GM12878 (cell line): ENCODE data around the gene DNAJC13. TPM values are rescaled to one million over a fixed set of nuclear protein-coding genes. Genes with fewer than 3 reads are reported as not detected.

ENCODE experiments used
- ATAC-seq: fragments of 200-7000 bp; cut with Tn5 transposase; 3 replicates; pipeline ENCODE4 v1.9.1; 2020; ENCODE audit warnings: mild to moderate bottlenecking, moderate library complexity
- BruUV-seq: library from RNA; stranded (reverse); fragments of 400-500 nt; replicated peaks from 2 replicates; lab custom pipeline; 2021; lab: Mats Ljungman, UMichigan
- CTCF ChIA-PET: fragments of 300-600 bp; sonication (Branson Sonifier 250); formaldehyde crosslinking; extraction: SDS; loops from one replicate; lab custom pipeline; 2021; ENCODE audit warnings: inconsistent platforms; lab: Yijun Ruan, JAX
- POLR2A ChIA-PET: fragments of 350-600 bp; formaldehyde crosslinking; extraction: SDS; loops from one replicate; lab custom pipeline; 2021; ENCODE audit warnings: inconsistent platforms; lab: Charles Lee
- RAD21 ChIA-PET: fragments of 300-600 bp; sonication (Branson Sonifier 250); formaldehyde crosslinking; loops from one replicate; lab custom pipeline; 2023; ENCODE audit warnings: antibody characterized with exemption; ENCODE audit not compliant: unreplicated experiment; lab: Charles Lee
- SMC1A ChIA-PET: fragments of 300-600 bp; sonication (Branson Sonifier 250); formaldehyde crosslinking; loops from one replicate; lab custom pipeline; 2023; ENCODE audit not compliant: unreplicated experiment, uncharacterized antibody; lab: Charles Lee
- DNase-seq: peaks from one replicate; pipeline ENCODE4 v3.0.0-alpha.2; 2011; ENCODE audit warnings: low read depth, low spot score
- FAIRE-seq: peaks from 3 replicates; lab custom pipeline; 2011; peaks lifted over from hg19 to GRCh38; lab: Jason Lieb, UNC
- H2AFZ ChIP-seq: 2 replicates; pipeline ENCODE4 v1.6.0; 2011; ENCODE audit warnings: low read depth, low read length, control low read depth; ENCODE audit not compliant: control insufficient read depth
- H3K27ac ChIP-seq: 2 replicates; pipeline ENCODE4 v1.5.1; 2011; ENCODE audit warnings: control low read depth; ENCODE audit not compliant: control insufficient read depth, insufficient read depth
- H3K27me3 ChIP-seq, 2 experiments: replicated peaks in 1 of 2; 2 replicates each; pipeline versions ENCODE4 v1.6.0 to v1.6.1; 2011; ENCODE audit warnings: low read length in 1 of 2; ENCODE audit not compliant: control insufficient read depth in 2 of 2, insufficient read depth in 2 of 2
- H3K36me3 ChIP-seq, 2 experiments: 2 replicates each; pipeline ENCODE4 v1.5.1; 2011; ENCODE audit warnings: low read length in 1 of 2; ENCODE audit not compliant: control insufficient read depth in 2 of 2, insufficient read depth in 2 of 2
- H3K4me1 ChIP-seq: 2 replicates; pipeline ENCODE4 v1.6.1; 2011; ENCODE audit warnings: mild to moderate bottlenecking, low read length, moderate library complexity, mixed read lengths; ENCODE audit not compliant: control insufficient read depth, insufficient read depth
- H3K4me2 ChIP-seq: 2 replicates; pipeline ENCODE4 v1.6.0; 2011; ENCODE audit warnings: control low read depth; ENCODE audit not compliant: control insufficient read depth, insufficient read depth
- H3K4me3 ChIP-seq: fragments of 200-600 bp; sonication (generic); 2 replicates; pipeline ENCODE4 v1.5.1; 2016
- H3K79me2 ChIP-seq: 2 replicates; pipeline ENCODE4 v1.6.0; 2011; ENCODE audit warnings: low read length; ENCODE audit not compliant: control insufficient read depth, insufficient read depth
- H3K9ac ChIP-seq: 2 replicates; pipeline ENCODE4 v1.8.0; 2011; ENCODE audit warnings: low read length, control low read depth, mixed read lengths; ENCODE audit not compliant: control insufficient read depth, insufficient read depth
- H3K9me3 ChIP-seq: replicated peaks from 3 replicates; pipeline ENCODE4 v1.5.1; 2011; ENCODE audit warnings: mild to moderate bottlenecking, low read length; ENCODE audit not compliant: control insufficient read depth, insufficient read depth
- H4K20me1 ChIP-seq: 2 replicates; pipeline ENCODE4 v1.6.0; 2011; ENCODE audit not compliant: control insufficient read depth, insufficient read depth
- NRF1 ChIP-seq: conservative IDR thresholded peaks from 2 replicates; pipeline ENCODE4 v1.6.1; 2011; ENCODE audit warnings: mild to moderate bottlenecking, low read depth, low read length, improper control_type of control experiment
- PAX5 ChIP-seq: IDR thresholded peaks from 2 replicates; pipeline ENCODE4 v1.6.1; 2011; ENCODE audit warnings: low read depth, low read length, borderline replicate concordance
- RFX5 ChIP-seq: IDR thresholded peaks from 2 replicates; pipeline ENCODE4 v1.6.1; 2011; ENCODE audit warnings: low read depth, low read length, improper control_type of control experiment
- RUNX3 ChIP-seq: IDR thresholded peaks from 2 replicates; pipeline ENCODE4 v1.6.1; 2012; ENCODE audit warnings: low read length, inconsistent platforms
- STAT1 ChIP-seq: fragments of 450-650 bp; conservative IDR thresholded peaks from 2 replicates; pipeline ENCODE4 v1.6.1; 2014; ENCODE audit warnings: antibody characterized with exemption, mild to moderate bottlenecking
- WGBS: methylation state at CpG from one replicate; pipeline ENCODE4 v1.1.6; 2016; ENCODE audit warnings: low lambda C conversion rate; ENCODE audit not compliant: insufficient replicate concordance, insufficient coverage; ENCODE audit errors: missing lambda C conversion rate; 5-methylcytosine and 5-hydroxymethylcytosine counted together
- in situ Hi-C: fragments of 300-500 bp; cut with MboI; formaldehyde crosslinking; loops from 9 replicates; pipeline ENCODE4 v1.14.3; 2018; ENCODE audit warnings: mixed read lengths
- intact Hi-C: fragments of 100-400 bp; cut with micrococcal nuclease; formaldehyde crosslinking; loops from one replicate; pipeline ENCODE4 v1.14.2; 2022; ENCODE audit not compliant: unreplicated experiment
- polyA plus RNA-seq, 11 experiments: library from polyadenylated mRNA; depleted of rRNA in 4 of 11; unstranded in 6 of 11; stranded (reverse) in 5 of 11; fragments of >200 nt; fragmentation: Nextera tagmentation in 4 of 11; fragmentation: Illumina TruSeq in 1 of 11; extraction: Ambion mirVana in 4 of 11; extraction: Trizol in 1 of 11; gene quantifications; 1 replicate in 1 of 11; 2 replicates in 10 of 11; pipeline versions ENCODE4 v1.2.1 to v1.2.3, GENCODE V29; 2011 to 2016; ENCODE audit warnings: inconsistent platforms in 2 of 11, missing spikeins in 2 of 11, low read depth in 1 of 11
- total RNA-seq, 4 experiments: library from RNA; depleted of rRNA in 3 of 4; stranded (reverse); fragments of >200 nt in 3 of 4; fragmentation: Illumina TruSeq in 1 of 4; extraction: Trizol in 1 of 4; gene quantifications; 2 replicates each; pipeline versions ENCODE4 v1.2.1 to v1.2.3, GENCODE V29; 2013 to 2021
- TF ChIP-seq, protein P1 (sequence below): IDR thresholded peaks from 2 replicates; pipeline ENCODE4 v1.6.1; 2011; ENCODE audit warnings: borderline replicate concordance, low read depth, mild to moderate bottlenecking, moderate library complexity, low read length; ENCODE audit not compliant: insufficient read depth, poor library complexity, severe bottlenecking
- TF ChIP-seq, protein P2 (sequence below): fragments of 450-650 bp; formaldehyde crosslinking; IDR thresholded peaks from 2 replicates; pipeline ENCODE4 v1.4.0; 2020; ENCODE audit warnings: mild to moderate bottlenecking, moderate library complexity

The DNAJC13 gene
- total and polyA plus RNA-seq, 10 of the 15 experiments (the other 5 are each of a cell fraction or from before 2014, with no cell fraction given): 8.3 to 33.9 (median 17.0) TPM

DNA sequence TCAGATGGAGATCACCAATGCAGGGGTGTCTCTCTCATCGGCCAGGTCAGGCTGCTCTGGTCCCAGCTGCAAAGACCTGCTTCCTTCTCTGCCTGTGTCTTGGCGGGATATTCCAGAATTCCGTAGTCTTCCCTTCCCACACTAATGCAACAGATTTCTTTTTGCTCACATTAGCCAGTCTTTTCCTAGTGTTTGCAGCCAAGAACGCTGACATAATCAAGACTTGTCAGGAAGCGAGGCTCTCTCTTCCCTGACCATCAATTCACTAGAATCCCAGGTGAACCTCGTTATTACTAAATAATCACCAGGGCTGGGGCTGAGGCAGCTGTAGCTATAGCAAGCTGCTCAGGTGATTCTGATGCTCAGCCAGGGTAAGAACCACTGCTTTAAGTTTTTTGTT, 136.5 kb downstream of the DNAJC13 start:
- DNase-seq: no peak
- H3K36me3 ChIP-seq: no peaks in the 10 kb centered on the region
- SMC1A ChIA-PET: interaction anchor here (1.0 kb wide), 1 partner anchor 11 kb away, joined by 3 read pairs; no protein-coding TSS in a partner anchor
- H3K27me3 ChIP-seq: no peaks in the 10 kb centered on the region
- RAD21 ChIA-PET: no interaction called here
- CTCF ChIA-PET: interaction anchor here (1.4 kb wide), 1 partner anchor 18 kb away, joined by 4 read pairs; no protein-coding TSS in a partner anchor
- H3K27ac ChIP-seq: no peak overlapping the region
- ATAC-seq: no peak
- WGBS: 86% methylated on average over 6 of the region's 6 CpGs
- intact Hi-C loops (no loop called here), in situ Hi-C loops (no loop called here)
- no peak overlapping the region for H3K9ac ChIP-seq
- POLR2A ChIA-PET: no interaction called here
- FAIRE-seq: no peak
- no peaks in the 10 kb centered on the region for H3K9me3 ChIP-seq
- H3K4me1 ChIP-seq: peaks cover 16% of the 10 kb centered on the region
- no peak overlapping the region for H3K4me2 ChIP-seq
- no peak overlapping the region for H3K4me3 ChIP-seq
- TF ChIP-seq PAX5: no peak
- no peak for TF ChIP-seq STAT1
- TF ChIP-seq RUNX3: no peak
- TF ChIP-seq, protein P1, sequence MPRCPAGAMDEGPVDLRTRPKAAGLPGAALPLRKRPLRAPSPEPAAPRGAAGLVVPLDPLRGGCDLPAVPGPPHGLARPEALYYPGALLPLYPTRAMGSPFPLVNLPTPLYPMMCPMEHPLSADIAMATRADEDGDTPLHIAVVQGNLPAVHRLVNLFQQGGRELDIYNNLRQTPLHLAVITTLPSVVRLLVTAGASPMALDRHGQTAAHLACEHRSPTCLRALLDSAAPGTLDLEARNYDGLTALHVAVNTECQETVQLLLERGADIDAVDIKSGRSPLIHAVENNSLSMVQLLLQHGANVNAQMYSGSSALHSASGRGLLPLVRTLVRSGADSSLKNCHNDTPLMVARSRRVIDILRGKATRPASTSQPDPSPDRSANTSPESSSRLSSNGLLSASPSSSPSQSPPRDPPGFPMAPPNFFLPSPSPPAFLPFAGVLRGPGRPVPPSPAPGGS: no peak
- TF ChIP-seq NRF1: no peak
- no peak for TF ChIP-seq RFX5
- TF ChIP-seq, protein P2, sequence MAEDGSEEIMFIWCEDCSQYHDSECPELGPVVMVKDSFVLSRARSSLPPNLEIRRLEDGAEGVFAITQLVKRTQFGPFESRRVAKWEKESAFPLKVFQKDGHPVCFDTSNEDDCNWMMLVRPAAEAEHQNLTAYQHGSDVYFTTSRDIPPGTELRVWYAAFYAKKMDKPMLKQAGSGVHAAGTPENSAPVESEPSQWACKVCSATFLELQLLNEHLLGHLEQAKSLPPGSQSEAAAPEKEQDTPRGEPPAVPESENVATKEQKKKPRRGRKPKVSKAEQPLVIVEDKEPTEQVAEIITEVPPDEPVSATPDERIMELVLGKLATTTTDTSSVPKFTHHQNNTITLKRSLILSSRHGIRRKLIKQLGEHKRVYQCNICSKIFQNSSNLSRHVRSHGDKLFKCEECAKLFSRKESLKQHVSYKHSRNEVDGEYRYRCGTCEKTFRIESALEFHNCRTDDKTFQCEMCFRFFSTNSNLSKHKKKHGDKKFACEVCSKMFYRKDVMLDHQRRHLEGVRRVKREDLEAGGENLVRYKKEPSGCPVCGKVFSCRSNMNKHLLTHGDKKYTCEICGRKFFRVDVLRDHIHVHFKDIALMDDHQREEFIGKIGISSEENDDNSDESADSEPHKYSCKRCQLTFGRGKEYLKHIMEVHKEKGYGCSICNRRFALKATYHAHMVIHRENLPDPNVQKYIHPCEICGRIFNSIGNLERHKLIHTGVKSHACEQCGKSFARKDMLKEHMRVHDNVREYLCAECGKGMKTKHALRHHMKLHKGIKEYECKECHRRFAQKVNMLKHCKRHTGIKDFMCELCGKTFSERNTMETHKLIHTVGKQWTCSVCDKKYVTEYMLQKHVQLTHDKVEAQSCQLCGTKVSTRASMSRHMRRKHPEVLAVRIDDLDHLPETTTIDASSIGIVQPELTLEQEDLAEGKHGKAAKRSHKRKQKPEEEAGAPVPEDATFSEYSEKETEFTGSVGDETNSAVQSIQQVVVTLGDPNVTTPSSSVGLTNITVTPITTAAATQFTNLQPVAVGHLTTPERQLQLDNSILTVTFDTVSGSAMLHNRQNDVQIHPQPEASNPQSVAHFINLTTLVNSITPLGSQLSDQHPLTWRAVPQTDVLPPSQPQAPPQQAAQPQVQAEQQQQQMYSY (CRISPR knock-in tag): no peak
- no peaks in the 10 kb centered on the region for H4K20me1 ChIP-seq
- H3K79me2 ChIP-seq: no peaks in the 10 kb centered on the region
- H2AFZ ChIP-seq: no peak overlapping the region
- BruUV-seq: no TSS peak
